IMR-90 (cell line): ENCODE measurements around the gene NKIRAS1.
"Not testable (repeated sequence)": the region's sequence is repeated elsewhere in the genome, so short reads cannot be mapped to it uniquely, and the experiment has no call there.

ENCODE experiments used
- CHD1 ChIP-seq: IDR thresholded peaks from 2 replicates; pipeline ENCODE4 v1.6.1; 2012; ENCODE audit warnings: low read depth, low read length, improper control_type of control experiment
- CTCF ChIP-seq: conservative IDR thresholded peaks from 2 replicates; pipeline ENCODE4 v1.5.1; 2012; ENCODE audit warnings: mild to moderate bottlenecking, low read depth, low read length, improper control_type of control experiment
- MAFK ChIP-seq: IDR thresholded peaks from 2 replicates; pipeline ENCODE4 v1.6.1; 2012; ENCODE audit warnings: low read depth, low read length, improper control_type of control experiment
- MAZ ChIP-seq: IDR thresholded peaks from 2 replicates; pipeline ENCODE4 v1.6.1; 2012; ENCODE audit warnings: low read depth, mild to moderate bottlenecking, low read length, improper control_type of control experiment, moderate library complexity, borderline replicate concordance
- POLR2A ChIP-seq: IDR thresholded peaks from 2 replicates; pipeline ENCODE4 v1.6.1; 2012; ENCODE audit warnings: mild to moderate bottlenecking, low read depth, low read length
- RAD21 ChIP-seq: IDR thresholded peaks from 2 replicates; pipeline ENCODE4 v1.6.1; 2012; ENCODE audit warnings: low read length, improper control_type of control experiment

GRCh38 chr3:23912335-23912734 is 4.5 kb downstream of the NKIRAS1 start:
- not testable (repeated sequence) for TF ChIP-seq MAZ, POLR2A, CTCF, CHD1, MAFK, RAD21
